ENCODE measurements around the gene S100A9. TPM values are rescaled to one million over a fixed set of nuclear protein-coding genes. Genes with fewer than 3 reads are reported as not detected.

Gene S100A9
- total RNA-seq = 2.0 to 4.2 TPM (median 3.5 TPM) in 3 replicates

GRCh38 chr1:153357853-153358690 lies at the start of gene S100A9:
Gene S100A9, plus strand, starts transcription at chr1:153357854. Its CDS starts 430 bp downstream, at chr1:153358284.
- Mint-ChIP-seq H3K27ac (no peak within 1 kb of the TSS), H3K4me3 (no peak within 1 kb of the TSS), H3K27me3 (ENCODE audit: low read depth) (no peaks in the 10 kb centered on the region), H3K9me3 (no peaks in the 10 kb centered on the region), H3K36me3 (no peaks in the 10 kb centered on the region), H3K4me1 (no peaks in the 10 kb centered on the region)
- DNase-seq (ENCODE audit: low spot score in 2 of 2, unreplicated experiment in 2 of 2) = no peak
- TF ChIP-seq CTCF (IDR thresholded peaks at IDR 0.05; ENCODE audit: unreplicated experiment) = no peak

- Mint-ChIP-seq H3K4me3 (no peak overlapping the region), H3K36me3 (no peaks in the 10 kb centered on the region), H3K9me3 (no peaks in the 10 kb centered on the region), H3K27me3 (ENCODE audit: low read depth) (peaks cover 47% of the 10 kb centered on the region), H3K4me1 (no peaks in the 10 kb centered on the region), H3K27ac (no peak overlapping the region)
- TF ChIP-seq CTCF (IDR thresholded peaks at IDR 0.05; ENCODE audit: unreplicated experiment) = no peak
- DNase-seq (ENCODE audit: low spot score in 2 of 2, unreplicated experiment in 2 of 2) = no peak
These were observed 49.1 kb upstream of the S100A9 start for GRCh38 chr1:153308540-153308939.

GRCh38 chr1:153309441-153309840 lies 48.2 kb upstream of the S100A9 start:
- H3K4me1 Mint-ChIP-seq = no peaks in the 10 kb centered on the region
- DNase-seq (ENCODE audit: low spot score in 2 of 2, unreplicated experiment in 2 of 2) = no peak
- no peaks in the 10 kb centered on the region for H3K9me3 Mint-ChIP-seq
- no peak for TF ChIP-seq CTCF (IDR thresholded peaks at IDR 0.05; ENCODE audit: unreplicated experiment)
- peaks cover 42% of the 10 kb centered on the region for H3K27me3 Mint-ChIP-seq (ENCODE audit: low read depth)
- no peak overlapping the region for H3K4me3 Mint-ChIP-seq
- no peak overlapping the region for H3K27ac Mint-ChIP-seq
- H3K36me3 Mint-ChIP-seq = no peaks in the 10 kb centered on the region

GRCh38 chr1:153310526-153310925 lies 47.1 kb upstream of the S100A9 start:
- no peaks in the 10 kb centered on the region for H3K4me1 Mint-ChIP-seq
- no peak overlapping the region for H3K4me3 Mint-ChIP-seq
- DNase-seq (ENCODE audit: low spot score in 2 of 2, unreplicated experiment in 2 of 2) = no peak
- H3K36me3 Mint-ChIP-seq = no peaks in the 10 kb centered on the region
- TF ChIP-seq CTCF (IDR thresholded peaks at IDR 0.05; ENCODE audit: unreplicated experiment) = no peak
- H3K9me3 Mint-ChIP-seq = peaks cover 7% of the 10 kb centered on the region
- no peak overlapping the region for H3K27ac Mint-ChIP-seq
- H3K27me3 Mint-ChIP-seq (ENCODE audit: low read depth) = peaks cover 32% of the 10 kb centered on the region

- no peak for TF ChIP-seq CTCF (IDR thresholded peaks at IDR 0.05; ENCODE audit: unreplicated experiment)
- Mint-ChIP-seq H3K4me3 (no peak within 1 kb of the TSS), H3K9me3 (peaks cover 7% of the 10 kb centered on the region), H3K27me3 (ENCODE audit: low read depth) (peaks cover 16% of the 10 kb centered on the region), H3K36me3 (no peaks in the 10 kb centered on the region), H3K4me1 (no peaks in the 10 kb centered on the region), H3K27ac (no peak within 1 kb of the TSS)
- no peak for DNase-seq (ENCODE audit: low spot score in 2 of 2, unreplicated experiment in 2 of 2)
These were observed 45.0 kb upstream of the S100A9 start, which contains the start of gene PGLYRP3 for GRCh38 chr1:153312570-153313186. Gene PGLYRP3, minus strand, starts transcription at chr1:153312952. Its CDS starts 2,287 bp downstream, at chr1:153310665.
